ENCODE results near the gene NUDT8. TPM values are rescaled to one million over a fixed set of nuclear protein-coding genes. Genes with fewer than 3 reads are reported as not detected.

Gene NUDT8
- total RNA-seq, 1 donor from 2014 or later, result 3.0 TPM

DNA sequence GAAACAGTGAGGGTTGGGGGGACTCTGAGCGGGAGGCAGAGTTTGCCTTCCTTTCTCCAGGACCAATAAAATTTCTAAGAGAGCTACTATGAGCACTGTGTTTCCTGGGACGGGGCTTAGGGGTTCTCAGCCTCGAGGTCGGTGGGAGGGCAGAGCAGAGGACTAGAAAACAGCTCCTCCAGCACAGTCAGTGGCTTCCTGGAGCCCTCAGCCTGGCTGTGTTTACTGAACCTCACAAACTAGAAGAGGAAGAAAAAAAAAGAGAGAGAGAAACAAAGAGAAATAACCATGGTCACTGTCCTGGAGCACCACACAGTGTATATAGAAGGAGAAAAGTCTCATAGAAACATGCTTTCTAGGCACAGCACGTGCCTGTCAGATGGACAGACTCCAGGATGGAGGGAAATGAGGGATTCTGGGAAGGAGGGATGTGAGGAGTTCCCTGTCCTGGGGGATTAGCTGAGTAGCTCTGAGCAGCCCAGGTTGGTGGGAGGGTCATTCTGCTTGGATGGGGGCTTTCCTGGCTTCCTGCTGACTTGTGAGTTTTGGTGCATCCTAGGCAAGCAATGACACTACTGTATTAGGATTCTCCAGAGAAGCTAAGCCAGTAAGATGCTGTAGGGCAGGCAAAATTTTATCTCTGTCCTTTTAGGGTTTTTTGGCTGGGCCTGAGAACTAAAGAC is 43.0 kb downstream of the NUDT8 start:
- Histone ChIP-seq H3K4me1 (ENCODE audit: insufficient read depth, low read length) (peaks cover 13% of the 10 kb centered on the region), H3K27me3 (ENCODE audit: insufficient read depth, low read length) (peaks cover 7% of the 10 kb centered on the region), H3K9ac (ENCODE audit: low read length) (no peak overlapping the region), H3K36me3 (ENCODE audit: insufficient read depth, low read length) (peaks cover 8% of the 10 kb centered on the region), H3K27ac (ENCODE audit: low read depth, low read length) (no peak overlapping the region), H3K9me3 (ENCODE audit: insufficient read depth, low read depth, low read length) (no peaks in the 10 kb centered on the region), H2AFZ (ENCODE audit: low read depth, low read length) (no peak overlapping the region), H3K4me3 (ENCODE audit: insufficient read depth, low read depth, low read length) (no peak overlapping the region), H3K79me2 (ENCODE audit: insufficient read depth, low read length) (peaks cover 34% of the 10 kb centered on the region), H3K4me2 (ENCODE audit: low read length) (peak overlapping the region; percentile 88), H4K20me1 (ENCODE audit: insufficient read depth, low read length) (peaks cover 39% of the 10 kb centered on the region)
- peaks cover 32% of the 10 kb centered on the region for H3K36me3 Mint-ChIP-seq (ENCODE audit: low read depth, unreplicated experiment)
- no peaks in the 10 kb centered on the region for H3K9me3 Mint-ChIP-seq (ENCODE audit: unreplicated experiment)
- no peaks in the 10 kb centered on the region for H3K27me3 Mint-ChIP-seq (ENCODE audit: low read depth, unreplicated experiment)
- no peak for FAIRE-seq
- DNase-seq (ENCODE audit: low read depth), result no peak
- peak overlapping the region; percentile 66 for H3K27ac Mint-ChIP-seq (ENCODE audit: unreplicated experiment)
- peak overlapping the region; percentile 92 for H3K4me3 Mint-ChIP-seq (ENCODE audit: unreplicated experiment)
- H3K4me1 Mint-ChIP-seq (ENCODE audit: low read depth, unreplicated experiment), result peaks cover 27% of the 10 kb centered on the region
- TF ChIP-seq CTCF (IDR thresholded peaks at IDR 0.05; ENCODE audit: insufficient read depth, low read depth, low read length), result no peak
- no peak for TF ChIP-seq EZH2 (IDR thresholded peaks at IDR 0.05; ENCODE audit: insufficient read depth, low read length)

- Mint-ChIP-seq H3K27ac (ENCODE audit: unreplicated experiment) (no peak overlapping the region), H3K9me3 (ENCODE audit: unreplicated experiment) (no peaks in the 10 kb centered on the region)
- H3K4me1 ChIP-seq (ENCODE audit: insufficient read depth, low read length), result peaks cover 13% of the 10 kb centered on the region
These were observed 43.8 kb downstream of the NUDT8 start for GRCh38 chr11:67585911-67586310.

More at GRCh38 chr11:67585911-67586310, 43.8 kb downstream of the NUDT8 start:
- Mint-ChIP-seq H3K4me1 (ENCODE audit: low read depth, unreplicated experiment) (peaks cover 30% of the 10 kb centered on the region), H3K27me3 (ENCODE audit: low read depth, unreplicated experiment) (no peaks in the 10 kb centered on the region), H3K4me3 (ENCODE audit: unreplicated experiment) (peak overlapping the region; percentile 92), H3K36me3 (ENCODE audit: low read depth, unreplicated experiment) (peaks cover 32% of the 10 kb centered on the region)
- Histone ChIP-seq H3K4me2 (ENCODE audit: low read length) (peak overlapping the region; percentile 88), H3K4me3 (ENCODE audit: insufficient read depth, low read depth, low read length) (no peak overlapping the region), H4K20me1 (ENCODE audit: insufficient read depth, low read length) (peaks cover 39% of the 10 kb centered on the region), H3K9ac (ENCODE audit: low read length) (peak overlapping the region; percentile 93), H3K27ac (ENCODE audit: low read depth, low read length) (no peak overlapping the region), H3K36me3 (ENCODE audit: insufficient read depth, low read length) (peaks cover 8% of the 10 kb centered on the region), H3K9me3 (ENCODE audit: insufficient read depth, low read depth, low read length) (no peaks in the 10 kb centered on the region), H3K27me3 (ENCODE audit: insufficient read depth, low read length) (peaks cover 15% of the 10 kb centered on the region), H2AFZ (ENCODE audit: low read depth, low read length) (no peak overlapping the region), H3K79me2 (ENCODE audit: insufficient read depth, low read length) (peaks cover 34% of the 10 kb centered on the region)
- TF ChIP-seq CTCF (IDR thresholded peaks at IDR 0.05; ENCODE audit: insufficient read depth, low read depth, low read length) (no peak), EZH2 (IDR thresholded peaks at IDR 0.05; ENCODE audit: insufficient read depth, low read length) (no peak)
- no peak for DNase-seq (ENCODE audit: low read depth)
- FAIRE-seq, result no peak

Measured in astrocyte (in vitro differentiated cells and primary cell).